SK-N-SH treated with all-trans-retinoic acid at 6 μM for 48 hours (cell line): ENCODE measurements around the gene TMPRSS11D.

ENCODE experiments used
- PATZ1 ChIP-seq: fragments of 250-450 bp; sonication (Bioruptor Pico); IDR thresholded peaks from 2 replicates; pipeline ENCODE4 v1.8.0; 2020; ENCODE audit warnings: mild to moderate bottlenecking, moderate library complexity, borderline replicate concordance
- SNAI2 ChIP-seq: fragments of 250-450 bp; sonication (Bioruptor Pico); IDR thresholded peaks from 2 replicates; pipeline ENCODE4 v1.5.0; 2020; ENCODE audit warnings: mild to moderate bottlenecking, moderate library complexity

GRCh38 chr4:67910585-67910905 is 26.7 kb upstream of the TMPRSS11D start:
- TF ChIP-seq PATZ1 (CRISPR knock-in tag) (no peak), SNAI2 (CRISPR knock-in tag) (no peak)
